ENCODE results near the gene RHOJ.

GRCh38 chr14:63240221-63240620, 36.0 kb downstream of the RHOJ start:
- TF ChIP-seq CTCF (IDR thresholded peaks at IDR 0.05; ENCODE audit: poor library complexity) (no peak), EZH2phosphoT487 (IDR thresholded peaks at IDR 0.05; ENCODE audit: low read depth, severe bottlenecking, unreplicated experiment) (no peak)

Data from hepatocyte (in vitro differentiated cells).